Measurements from ENCODE around the gene SNX27.

The SNX27 gene

DNA sequence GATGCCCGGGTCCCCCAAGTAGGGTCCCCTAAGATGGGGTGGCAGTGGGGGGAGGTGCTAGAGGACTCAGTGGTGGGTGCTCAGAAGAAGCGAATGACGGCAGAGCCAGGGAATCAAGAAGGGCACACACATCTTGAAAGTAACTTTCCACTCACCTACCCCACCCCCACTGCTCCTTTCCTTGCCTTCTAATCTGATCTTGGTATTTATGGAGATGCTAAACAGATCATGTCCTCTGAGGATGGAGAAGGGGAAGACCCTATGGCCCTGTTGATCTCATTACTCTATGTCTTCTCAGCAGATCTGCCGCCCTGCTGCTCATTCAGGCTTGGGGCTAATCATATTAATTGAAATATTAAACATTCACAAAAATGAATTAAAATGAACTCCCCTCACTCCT, 106.8 kb downstream of the SNX27 start:
- Histone ChIP-seq H3K27ac (ENCODE audit: extremely low read depth, low read depth, low read length) (no peak overlapping the region), H3K4me3 (ENCODE audit: low read depth, low read length) (no peak overlapping the region), H3K9me3 (ENCODE audit: control insufficient read depth, insufficient read depth, low read depth, low read length) (no peaks in the 10 kb centered on the region), H3K36me3 (ENCODE audit: control insufficient read depth in 2 of 2, insufficient read depth in 1 of 2, low read length in 2 of 2) (no peaks in the 10 kb centered on the region), H3K4me1 (ENCODE audit: control insufficient read depth, insufficient read depth, low read length) (no peaks in the 10 kb centered on the region)
- ChIA-PET CTCF (no interaction called here), POLR2A (interaction anchor here (0.6 kb wide), 2 partner anchors 47 to 108 kb away, joined by 4 to 8 read pairs; no protein-coding TSS in a partner anchor)
- no peak for TF ChIP-seq SETDB1 (IDR thresholded peaks at IDR 0.05; ENCODE audit: insufficient read length, low read length)

DNA sequence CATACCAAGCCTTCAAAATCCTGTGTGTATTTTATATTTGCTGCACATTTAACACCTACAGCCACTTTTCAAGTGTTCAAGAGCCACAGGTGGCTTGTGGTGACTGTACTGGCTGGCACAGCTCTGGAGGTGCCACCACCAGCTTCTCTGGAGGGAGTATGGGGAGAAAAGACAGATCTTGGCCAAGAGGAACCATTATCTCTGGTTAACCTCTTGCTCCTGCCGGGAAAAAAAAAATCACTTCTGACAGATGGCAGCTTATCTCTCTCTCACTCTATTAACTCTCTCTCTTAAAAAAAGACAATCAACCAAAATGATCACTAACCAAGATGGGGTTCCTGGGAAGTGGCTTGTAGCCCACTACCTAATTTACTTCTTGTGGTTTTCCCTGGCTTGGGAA, 108.3 kb downstream of the SNX27 start:
- no peaks in the 10 kb centered on the region for H3K4me1 ChIP-seq (ENCODE audit: control insufficient read depth, insufficient read depth, low read length)
- H3K27ac ChIP-seq (ENCODE audit: extremely low read depth, low read depth, low read length), result no peak overlapping the region
- POLR2A ChIA-PET, result no interaction called here
- no peak overlapping the region for H3K4me3 ChIP-seq (ENCODE audit: low read depth, low read length)
- H3K9me3 ChIP-seq (ENCODE audit: control insufficient read depth, insufficient read depth, low read depth, low read length), result no peaks in the 10 kb centered on the region
- no peak for TF ChIP-seq ZNF777 (tag by site-specific recombination; IDR thresholded peaks at IDR 0.05; ENCODE audit: borderline replicate concordance)
- TF ChIP-seq SCRT2 (tag by site-specific recombination; IDR thresholded peaks at IDR 0.05), result peak; percentile 55; the same call in 1 of the 2 replicates
- no peak for TF ChIP-seq SCRT1 (tag by site-specific recombination; IDR thresholded peaks at IDR 0.05; ENCODE audit: borderline replicate concordance)
- TF ChIP-seq ZNF391 (tag by site-specific recombination; IDR thresholded peaks at IDR 0.05; ENCODE audit: borderline replicate concordance, low read depth), result no peak
- TF ChIP-seq, protein P1, sequence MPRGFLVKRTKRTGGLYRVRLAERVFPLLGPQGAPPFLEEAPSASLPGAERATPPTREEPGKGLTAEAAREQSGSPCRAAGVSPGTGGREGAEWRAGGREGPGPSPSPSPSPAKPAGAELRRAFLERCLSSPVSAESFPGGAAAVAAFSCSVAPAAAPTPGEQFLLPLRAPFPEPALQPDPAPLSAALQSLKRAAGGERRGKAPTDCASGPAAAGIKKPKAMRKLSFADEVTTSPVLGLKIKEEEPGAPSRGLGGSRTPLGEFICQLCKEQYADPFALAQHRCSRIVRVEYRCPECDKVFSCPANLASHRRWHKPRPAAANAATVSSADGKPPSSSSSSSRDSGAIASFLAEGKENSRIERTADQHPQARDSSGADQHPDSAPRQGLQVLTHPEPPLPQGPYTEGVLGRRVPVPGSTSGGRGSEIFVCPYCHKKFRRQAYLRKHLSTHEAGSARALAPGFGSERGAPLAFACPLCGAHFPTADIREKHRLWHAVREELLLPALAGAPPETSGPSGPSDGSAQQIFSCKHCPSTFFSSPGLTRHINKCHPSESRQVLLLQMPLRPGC (tag by site-specific recombination; IDR thresholded peaks at IDR 0.05), result no peak
- TF ChIP-seq ZNF248 (tag by site-specific recombination; IDR thresholded peaks at IDR 0.05), result no peak
- TF ChIP-seq, protein P2, sequence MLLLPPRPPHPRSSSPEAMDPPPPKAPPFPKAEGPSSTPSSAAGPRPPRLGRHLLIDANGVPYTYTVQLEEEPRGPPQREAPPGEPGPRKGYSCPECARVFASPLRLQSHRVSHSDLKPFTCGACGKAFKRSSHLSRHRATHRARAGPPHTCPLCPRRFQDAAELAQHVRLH (tag by site-specific recombination; IDR thresholded peaks at IDR 0.05), result no peak
- no peaks in the 10 kb centered on the region for H3K36me3 ChIP-seq (ENCODE audit: control insufficient read depth in 2 of 2, insufficient read depth in 1 of 2, low read length in 2 of 2)
- CTCF ChIA-PET, result interaction anchor here (1.6 kb wide), 1 partner anchor 15 kb away, joined by 11 read pairs; no protein-coding TSS in a partner anchor

DNA sequence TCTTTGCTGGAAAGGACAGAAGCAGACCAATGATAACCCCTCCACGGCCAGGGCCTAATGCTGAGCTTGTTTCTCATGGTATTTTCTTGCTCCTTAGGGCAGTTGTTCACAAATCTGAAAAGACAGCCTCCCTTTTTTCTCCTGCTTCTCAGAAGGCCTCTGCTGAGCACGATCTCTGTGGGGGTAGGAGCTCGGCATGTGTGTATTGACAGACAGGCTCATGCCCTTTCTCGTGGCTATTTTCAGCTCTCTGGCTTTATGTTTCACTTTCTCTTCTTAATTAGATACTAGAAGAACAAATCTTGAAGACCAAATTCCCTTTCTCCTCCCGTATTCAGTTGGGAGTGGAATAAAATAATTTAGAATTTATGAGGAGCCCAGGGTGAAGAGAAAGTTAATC, 108.7 kb downstream of the SNX27 start:
- CTCF ChIA-PET, result interaction anchor here (0.5 to 1.6 kb wide), 4 partner anchors 11 to 127 kb away, joined by 3 to 11 read pairs (median 6); no protein-coding TSS in a partner anchor
- H3K27ac ChIP-seq (ENCODE audit: extremely low read depth, low read depth, low read length), result no peak overlapping the region
- H3K4me3 ChIP-seq (ENCODE audit: low read depth, low read length), result no peak overlapping the region
- no peaks in the 10 kb centered on the region for H3K9me3 ChIP-seq (ENCODE audit: control insufficient read depth, insufficient read depth, low read depth, low read length)
- H3K4me1 ChIP-seq (ENCODE audit: control insufficient read depth, insufficient read depth, low read length), result no peaks in the 10 kb centered on the region
- H3K36me3 ChIP-seq (ENCODE audit: control insufficient read depth in 2 of 2, insufficient read depth in 1 of 2, low read length in 2 of 2), result no peaks in the 10 kb centered on the region
- POLR2A ChIA-PET, result no interaction called here
- no peak for TF ChIP-seq ZFP3 (tag by site-specific recombination; IDR thresholded peaks at IDR 0.05; ENCODE audit: low read depth)
- no peak for TF ChIP-seq ZNF48 (tag by site-specific recombination; IDR thresholded peaks at IDR 0.05)
- no peak for TF ChIP-seq ZNF366 (tag by site-specific recombination; conservative IDR thresholded peaks at IDR 0.05)
- TF ChIP-seq ZNF132 (tag by site-specific recombination; IDR thresholded peaks at IDR 0.05; ENCODE audit: borderline replicate concordance), result no peak
- TF ChIP-seq, protein P3, sequence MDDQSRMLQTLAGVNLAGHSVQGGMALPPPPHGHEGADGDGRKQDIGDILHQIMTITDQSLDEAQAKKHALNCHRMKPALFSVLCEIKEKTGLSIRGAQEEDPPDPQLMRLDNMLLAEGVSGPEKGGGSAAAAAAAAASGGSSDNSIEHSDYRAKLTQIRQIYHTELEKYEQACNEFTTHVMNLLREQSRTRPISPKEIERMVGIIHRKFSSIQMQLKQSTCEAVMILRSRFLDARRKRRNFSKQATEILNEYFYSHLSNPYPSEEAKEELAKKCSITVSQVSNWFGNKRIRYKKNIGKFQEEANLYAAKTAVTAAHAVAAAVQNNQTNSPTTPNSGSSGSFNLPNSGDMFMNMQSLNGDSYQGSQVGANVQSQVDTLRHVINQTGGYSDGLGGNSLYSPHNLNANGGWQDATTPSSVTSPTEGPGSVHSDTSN (CRISPR knock-in tag; IDR thresholded peaks at IDR 0.05), result no peak
- no peak for TF ChIP-seq YY2 (tag by site-specific recombination; IDR thresholded peaks at IDR 0.05)
- TF ChIP-seq ZNF529 (tag by site-specific recombination; IDR thresholded peaks at IDR 0.05; ENCODE audit: insufficient replicate concordance), result no peak
- TF ChIP-seq, protein P4, sequence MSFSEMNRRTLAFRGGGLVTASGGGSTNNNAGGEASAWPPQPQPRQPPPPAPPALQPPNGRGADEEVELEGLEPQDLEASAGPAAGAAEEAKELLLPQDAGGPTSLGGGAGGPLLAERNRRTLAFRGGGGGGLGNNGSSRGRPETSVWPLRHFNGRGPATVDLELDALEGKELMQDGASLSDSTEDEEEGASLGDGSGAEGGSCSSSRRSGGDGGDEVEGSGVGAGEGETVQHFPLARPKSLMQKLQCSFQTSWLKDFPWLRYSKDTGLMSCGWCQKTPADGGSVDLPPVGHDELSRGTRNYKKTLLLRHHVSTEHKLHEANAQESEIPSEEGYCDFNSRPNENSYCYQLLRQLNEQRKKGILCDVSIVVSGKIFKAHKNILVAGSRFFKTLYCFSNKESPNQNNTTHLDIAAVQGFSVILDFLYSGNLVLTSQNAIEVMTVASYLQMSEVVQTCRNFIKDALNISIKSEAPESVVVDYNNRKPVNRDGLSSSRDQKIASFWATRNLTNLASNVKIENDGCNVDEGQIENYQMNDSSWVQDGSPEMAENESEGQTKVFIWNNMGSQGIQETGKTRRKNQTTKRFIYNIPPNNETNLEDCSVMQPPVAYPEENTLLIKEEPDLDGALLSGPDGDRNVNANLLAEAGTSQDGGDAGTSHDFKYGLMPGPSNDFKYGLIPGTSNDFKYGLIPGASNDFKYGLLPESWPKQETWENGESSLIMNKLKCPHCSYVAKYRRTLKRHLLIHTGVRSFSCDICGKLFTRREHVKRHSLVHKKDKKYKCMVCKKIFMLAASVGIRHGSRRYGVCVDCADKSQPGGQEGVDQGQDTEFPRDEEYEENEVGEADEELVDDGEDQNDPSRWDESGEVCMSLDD (tag by site-specific recombination; IDR thresholded peaks at IDR 0.05), result no peak
- no peak for TF ChIP-seq ZNF404 (tag by site-specific recombination; IDR thresholded peaks at IDR 0.05)
- TF ChIP-seq ZNF701 (tag by site-specific recombination; IDR thresholded peaks at IDR 0.05), result no peak
- TF ChIP-seq, protein P5, sequence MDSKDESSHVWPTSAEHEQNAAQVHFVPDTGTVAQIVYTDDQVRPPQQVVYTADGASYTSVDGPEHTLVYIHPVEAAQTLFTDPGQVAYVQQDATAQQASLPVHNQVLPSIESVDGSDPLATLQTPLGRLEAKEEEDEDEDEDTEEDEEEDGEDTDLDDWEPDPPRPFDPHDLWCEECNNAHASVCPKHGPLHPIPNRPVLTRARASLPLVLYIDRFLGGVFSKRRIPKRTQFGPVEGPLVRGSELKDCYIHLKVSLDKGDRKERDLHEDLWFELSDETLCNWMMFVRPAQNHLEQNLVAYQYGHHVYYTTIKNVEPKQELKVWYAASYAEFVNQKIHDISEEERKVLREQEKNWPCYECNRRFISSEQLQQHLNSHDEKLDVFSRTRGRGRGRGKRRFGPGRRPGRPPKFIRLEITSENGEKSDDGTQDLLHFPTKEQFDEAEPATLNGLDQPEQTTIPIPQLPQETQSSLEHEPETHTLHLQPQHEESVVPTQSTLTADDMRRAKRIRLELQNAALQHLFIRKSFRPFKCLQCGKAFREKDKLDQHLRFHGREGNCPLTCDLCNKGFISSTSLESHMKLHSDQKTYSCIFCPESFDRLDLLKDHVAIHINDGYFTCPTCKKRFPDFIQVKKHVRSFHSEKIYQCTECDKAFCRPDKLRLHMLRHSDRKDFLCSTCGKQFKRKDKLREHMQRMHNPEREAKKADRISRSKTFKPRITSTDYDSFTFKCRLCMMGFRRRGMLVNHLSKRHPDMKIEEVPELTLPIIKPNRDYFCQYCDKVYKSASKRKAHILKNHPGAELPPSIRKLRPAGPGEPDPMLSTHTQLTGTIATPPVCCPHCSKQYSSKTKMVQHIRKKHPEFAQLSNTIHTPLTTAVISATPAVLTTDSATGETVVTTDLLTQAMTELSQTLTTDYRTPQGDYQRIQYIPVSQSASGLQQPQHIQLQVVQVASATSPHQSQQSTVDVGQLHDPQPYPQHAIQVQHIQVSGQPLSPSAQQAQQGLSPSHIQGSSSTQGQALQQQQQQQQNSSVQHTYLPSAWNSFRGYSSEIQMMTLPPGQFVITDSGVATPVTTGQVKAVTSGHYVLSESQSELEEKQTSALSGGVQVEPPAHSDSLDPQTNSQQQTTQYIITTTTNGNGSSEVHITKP (tag by site-specific recombination; IDR thresholded peaks at IDR 0.05), result no peak
- TF ChIP-seq, protein P2 (tag by site-specific recombination; IDR thresholded peaks at IDR 0.05), result no peak
- no peak for TF ChIP-seq KLF1 (tag by site-specific recombination; IDR thresholded peaks at IDR 0.05)
